BLaER1 treated with 17β-estradiol and CSF1 and Interleukin-3, amounts not matched to agents 10 nM and 100 nM (cell line): ENCODE data around the gene MYLK4.

Source experiments
- H3K27ac ChIP-seq, 11 experiments: shearing (Covaris generic); formaldehyde crosslinking; 2 replicates each; pipeline ENCODE4 v1.8.1; 2022
- H3K27me3 ChIP-seq, 11 experiments: shearing (Covaris generic); formaldehyde crosslinking; 2 replicates each; pipeline ENCODE4 v1.8.1; 2022
- H3K36me3 ChIP-seq, 11 experiments: shearing (Covaris generic); formaldehyde crosslinking; 2 replicates each; pipeline ENCODE4 v1.8.1; 2022
- H3K4me1 ChIP-seq, 10 experiments: shearing (Covaris generic); formaldehyde crosslinking; 2 replicates each; pipeline ENCODE4 v1.8.1; 2022
- H3K4me2 ChIP-seq, 11 experiments: shearing (Covaris generic); formaldehyde crosslinking; 2 replicates each; pipeline ENCODE4 v1.8.1; 2022
- H3K4me3 ChIP-seq, 10 experiments: shearing (Covaris generic); formaldehyde crosslinking; 2 replicates each; pipeline ENCODE4 v1.8.1; 2022
- H3K9ac ChIP-seq, 11 experiments: shearing (Covaris generic); formaldehyde crosslinking; 2 replicates each; pipeline ENCODE4 v1.8.1; 2022
- H3K9me3 ChIP-seq, 11 experiments: shearing (Covaris generic); formaldehyde crosslinking; replicated peaks in 1 of 11; 2 replicates each; pipeline ENCODE4 v1.8.1; 2022
- H4K20me1 ChIP-seq, 11 experiments: shearing (Covaris generic); formaldehyde crosslinking; 2 replicates each; pipeline ENCODE4 v1.8.1; 2022
- Cebpa-rat ChIP-seq, 11 experiments: shearing (Covaris generic); IDR thresholded peaks; 2 replicates each; pipeline ENCODE4 v1.8.1; 2022

MYLK4 gene

GRCh38 chr6:2755456-2755855 is 4.7 kb upstream of the MYLK4 start:
- H3K27ac ChIP-seq, result no peak overlapping the region
- no peak overlapping the region for H3K4me3 ChIP-seq
- H3K9ac ChIP-seq, result no peak overlapping the region
- no peaks in the 10 kb centered on the region; a peak in 1 of 22 replicates for H3K36me3 ChIP-seq
- H3K27me3 ChIP-seq, result no peaks in the 10 kb centered on the region
- H3K4me1 ChIP-seq, result peaks cover 8 to 23% (median 13%) of the 10 kb centered on the region in 10 experiments
- peaks cover 4 to 6% (median 4%) of the 10 kb centered on the region in 11 experiments; a peak in 17 of 22 replicates for H3K9me3 ChIP-seq
- no peaks in the 10 kb centered on the region for H4K20me1 ChIP-seq
- TF ChIP-seq Cebpa-rat (IDR thresholded peaks at IDR 0.05), result no peak
- H3K4me2 ChIP-seq, result no peak overlapping the region

DNA sequence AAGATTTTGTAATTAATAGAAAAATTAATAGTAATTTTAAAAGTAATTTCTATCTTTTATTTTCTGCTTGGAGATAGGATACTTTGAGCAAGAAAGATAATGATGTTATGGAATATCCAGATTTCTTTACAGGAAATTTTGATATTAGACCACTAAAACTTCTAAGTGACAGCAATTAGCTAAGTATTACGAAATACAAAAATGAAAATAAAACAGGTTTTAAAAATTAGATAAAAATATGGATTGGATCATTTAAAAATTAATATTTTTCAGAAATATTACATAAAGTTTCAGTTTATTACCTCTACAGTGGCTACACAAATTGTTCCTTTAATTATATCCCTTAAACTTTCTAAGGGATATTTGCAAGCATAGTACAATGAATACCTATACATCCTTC is 4.2 kb upstream of the MYLK4 start:
- no peaks in the 10 kb centered on the region for H3K36me3 ChIP-seq
- peaks cover 8 to 23% (median 13%) of the 10 kb centered on the region in 10 experiments for H3K4me1 ChIP-seq
- H3K9ac ChIP-seq, result no peak overlapping the region
- no peak for TF ChIP-seq Cebpa-rat (IDR thresholded peaks at IDR 0.05)
- no peaks in the 10 kb centered on the region for H3K27me3 ChIP-seq
- H3K4me2 ChIP-seq, result no peak overlapping the region
- no peaks in the 10 kb centered on the region for H4K20me1 ChIP-seq
- H3K4me3 ChIP-seq, result no peak overlapping the region
- H3K9me3 ChIP-seq, result 0 out of 22 replicates have a peak, but pooled peaks cover 0 to under 1% (median 0%) of the 10 kb centered on the region in 11 experiments
- H3K27ac ChIP-seq, result no peak overlapping the region

GRCh38 chr6:2754393-2754792 is 3.7 kb upstream of the MYLK4 start:
- Histone ChIP-seq H4K20me1 (no peaks in the 10 kb centered on the region), H3K4me1 (peaks cover 8 to 23% (median 13%) of the 10 kb centered on the region in 10 experiments), H3K4me2 (no peak overlapping the region), H3K9me3 (no peaks in the 10 kb centered on the region), H3K9ac (no peak overlapping the region), H3K27ac (no peak overlapping the region), H3K4me3 (no peak overlapping the region), H3K36me3 (no peaks in the 10 kb centered on the region), H3K27me3 (no peaks in the 10 kb centered on the region)
- no peak for TF ChIP-seq Cebpa-rat (IDR thresholded peaks at IDR 0.05)

- Histone ChIP-seq H3K27ac (no peak overlapping the region), H3K9me3 (no peaks in the 10 kb centered on the region), H3K4me2 (no peak overlapping the region), H3K36me3 (no peaks in the 10 kb centered on the region), H3K4me1 (peaks cover 8 to 23% (median 13%) of the 10 kb centered on the region in 10 experiments), H3K9ac (no peak overlapping the region), H3K27me3 (no peaks in the 10 kb centered on the region), H3K4me3 (no peak overlapping the region), H4K20me1 (no peaks in the 10 kb centered on the region)
- no peak for TF ChIP-seq Cebpa-rat (IDR thresholded peaks at IDR 0.05)
Observed at GRCh38 chr6:2753743-2754142, 3.0 kb upstream of the MYLK4 start.

DNA sequence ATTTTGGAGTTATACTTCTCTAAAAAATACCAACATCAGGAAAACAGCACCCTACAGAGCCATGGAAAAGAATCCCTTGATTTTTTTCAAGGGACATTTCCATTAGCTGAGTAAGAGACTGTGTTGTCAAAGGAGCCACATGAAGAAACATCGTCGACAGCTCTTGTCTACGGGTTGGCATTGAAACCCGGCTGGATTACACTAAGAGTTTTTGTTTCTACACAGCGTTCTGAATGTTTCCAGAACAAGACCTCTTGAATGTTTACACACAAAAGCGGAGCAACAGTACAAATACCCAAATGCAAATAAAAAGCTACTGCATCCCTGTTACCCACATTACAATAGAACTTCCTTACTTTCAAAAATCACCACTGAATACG is 2.4 kb upstream of the MYLK4 start:
- Histone ChIP-seq H3K27me3 (no peaks in the 10 kb centered on the region), H3K4me2 (no peak overlapping the region), H4K20me1 (no peaks in the 10 kb centered on the region), H3K4me1 (peaks cover 8 to 23% (median 13%) of the 10 kb centered on the region in 10 experiments), H3K36me3 (no peaks in the 10 kb centered on the region), H3K9me3 (no peaks in the 10 kb centered on the region), H3K27ac (no peak overlapping the region), H3K9ac (no peak overlapping the region), H3K4me3 (no peak overlapping the region)
- no peak for TF ChIP-seq Cebpa-rat (IDR thresholded peaks at IDR 0.05)

- H3K4me3 ChIP-seq, result no peak overlapping the region
- no peaks in the 10 kb centered on the region for H3K27me3 ChIP-seq
- TF ChIP-seq Cebpa-rat (IDR thresholded peaks at IDR 0.05), result no peak
- H3K36me3 ChIP-seq, result no peaks in the 10 kb centered on the region
- H3K27ac ChIP-seq, result no peak overlapping the region
- H3K9ac ChIP-seq, result no peak overlapping the region
- H3K4me1 ChIP-seq, result peaks cover 8 to 23% (median 13%) of the 10 kb centered on the region in 10 experiments
- H3K4me2 ChIP-seq, result peak overlapping the region; percentile 22 to 67 (median 53); a peak in 19 of 22 replicates
- H3K9me3 ChIP-seq, result no peaks in the 10 kb centered on the region
- no peaks in the 10 kb centered on the region for H4K20me1 ChIP-seq
Observed at GRCh38 chr6:2752477-2753109, 1.9 kb upstream of the MYLK4 start.

DNA sequence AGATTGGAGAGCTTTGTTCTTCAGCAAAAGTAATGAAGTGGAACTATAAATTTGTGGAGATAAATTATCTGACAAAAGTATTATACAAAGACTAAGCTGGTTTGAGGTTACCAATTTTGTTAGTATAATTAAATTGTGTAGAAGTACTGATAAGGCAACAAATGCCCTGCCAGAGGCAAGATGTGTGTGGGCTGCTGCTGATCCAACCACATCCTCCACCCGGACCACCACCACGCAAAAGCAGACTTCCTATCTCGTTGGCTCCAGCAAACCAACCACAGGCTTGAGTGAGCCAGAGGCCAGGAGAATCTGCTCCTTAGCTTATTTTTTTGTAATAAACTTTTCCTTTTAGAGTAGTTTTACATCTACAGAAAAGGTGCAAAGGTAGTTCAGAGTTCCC is 1.1 kb upstream of the MYLK4 start:
- Histone ChIP-seq H4K20me1 (no peaks in the 10 kb centered on the region), H3K4me3 (no peak overlapping the region), H3K9me3 (no peaks in the 10 kb centered on the region), H3K9ac (no peak overlapping the region), H3K27ac (no peak overlapping the region), H3K4me1 (peaks cover 8 to 20% (median 13%) of the 10 kb centered on the region in 10 experiments), H3K4me2 (peak overlapping the region; percentile 22 to 67 (median 53); a peak in 20 of 22 replicates), H3K36me3 (no peaks in the 10 kb centered on the region), H3K27me3 (no peaks in the 10 kb centered on the region)
- TF ChIP-seq Cebpa-rat (IDR thresholded peaks at IDR 0.05), result no peak

DNA sequence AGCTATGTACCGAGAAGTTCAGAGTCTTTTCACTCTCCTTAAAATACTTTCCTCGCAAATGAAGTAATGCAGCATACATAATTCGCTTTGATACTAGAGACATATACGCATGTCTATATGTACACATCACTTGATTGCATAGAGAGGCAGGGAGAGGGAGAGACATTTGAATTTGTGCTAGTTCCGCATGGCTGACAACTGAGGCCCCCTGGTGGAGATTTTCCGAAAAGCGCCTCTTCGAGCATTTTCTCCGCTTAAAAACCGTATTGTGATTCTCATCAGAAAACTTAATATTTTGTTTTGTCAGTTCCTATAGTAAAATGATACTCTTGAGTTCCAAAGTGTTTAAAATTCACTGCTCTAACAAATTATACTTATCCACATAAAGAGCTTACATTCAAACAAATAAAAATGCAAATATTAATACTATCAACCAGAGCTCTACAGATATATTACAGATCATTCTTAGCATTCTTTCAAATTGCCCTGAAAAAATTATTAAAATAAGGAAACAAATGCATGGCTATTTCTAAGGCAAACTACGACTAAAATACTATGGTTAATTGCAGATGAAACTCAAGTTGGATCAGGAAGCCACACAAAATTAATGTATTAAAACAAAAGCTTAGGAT is 637 bp downstream of the MYLK4 start:
- no peak overlapping the region for H3K9ac ChIP-seq
- peaks cover 8 to 13% (median 12%) of the 10 kb centered on the region in 10 experiments for H3K4me1 ChIP-seq
- no peaks in the 10 kb centered on the region for H3K27me3 ChIP-seq
- TF ChIP-seq Cebpa-rat (IDR thresholded peaks at IDR 0.05), result no peak
- no peaks in the 10 kb centered on the region for H4K20me1 ChIP-seq
- H3K9me3 ChIP-seq, result no peaks in the 10 kb centered on the region
- no peaks in the 10 kb centered on the region for H3K36me3 ChIP-seq
- no peak overlapping the region for H3K27ac ChIP-seq
- no peak overlapping the region for H3K4me3 ChIP-seq
- no peak overlapping the region for H3K4me2 ChIP-seq

DNA sequence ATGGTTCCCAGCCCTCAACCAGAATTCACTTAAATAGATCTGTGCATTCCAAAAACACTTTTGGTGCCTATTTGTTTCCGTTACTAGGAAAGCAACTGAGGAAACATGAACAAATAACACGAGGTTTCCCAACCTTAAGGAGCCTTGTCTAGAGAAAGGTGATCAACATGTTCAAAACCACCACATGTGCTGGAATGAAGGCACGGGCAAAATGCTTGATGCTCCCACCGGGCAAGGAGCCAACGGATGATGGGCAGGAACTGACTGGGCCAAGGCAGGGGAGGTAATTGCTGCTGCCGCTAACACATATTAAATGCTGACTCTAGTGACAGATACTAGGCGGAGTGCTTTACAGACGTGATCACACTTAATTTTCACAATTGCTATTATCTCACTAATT is 2.5 kb downstream of the MYLK4 start:
- TF ChIP-seq Cebpa-rat (IDR thresholded peaks at IDR 0.05), result no peak
- Histone ChIP-seq H3K4me2 (no peak overlapping the region), H3K9me3 (no peaks in the 10 kb centered on the region), H3K36me3 (no peaks in the 10 kb centered on the region), H3K27ac (no peak overlapping the region), H4K20me1 (no peaks in the 10 kb centered on the region), H3K9ac (no peak overlapping the region), H3K4me1 (peaks cover 9 to 26% (median 21%) of the 10 kb centered on the region in 10 experiments), H3K27me3 (no peaks in the 10 kb centered on the region), H3K4me3 (no peak overlapping the region)

DNA sequence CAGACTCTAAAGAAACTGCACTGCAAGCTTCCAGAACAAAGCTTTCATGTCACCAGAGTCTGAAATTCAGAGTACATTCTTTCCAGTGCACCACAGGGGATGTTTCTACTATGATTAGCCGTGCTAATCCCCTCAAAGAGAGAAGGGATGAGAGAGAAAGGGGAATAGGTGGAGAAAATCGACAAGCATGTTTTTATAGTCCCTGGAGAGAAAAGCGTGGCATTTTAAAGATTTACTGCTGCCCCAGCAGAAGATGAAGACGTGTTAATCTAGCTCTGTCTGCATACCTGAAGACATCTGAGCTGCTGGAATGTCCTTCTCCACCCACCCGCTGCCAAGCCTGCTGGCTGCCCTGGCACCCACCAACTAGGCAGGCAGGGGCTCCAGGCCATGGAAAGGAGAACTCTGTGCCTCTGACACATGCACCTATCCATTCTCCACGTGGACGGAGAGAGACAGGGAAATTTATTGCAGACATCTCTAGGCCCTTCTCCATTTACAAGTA is 4.1 kb downstream of the MYLK4 start:
- Histone ChIP-seq H3K4me1 (peaks cover 0 to 17% (median 12%) of the 10 kb centered on the region in 10 experiments; a peak in 17 of 20 replicates), H3K4me3 (no peak overlapping the region), H3K36me3 (no peaks in the 10 kb centered on the region), H3K4me2 (no peak overlapping the region), H3K27me3 (no peaks in the 10 kb centered on the region), H3K9me3 (no peaks in the 10 kb centered on the region), H3K27ac (no peak overlapping the region), H3K9ac (no peak overlapping the region), H4K20me1 (no peaks in the 10 kb centered on the region)
- TF ChIP-seq Cebpa-rat (IDR thresholded peaks at IDR 0.05), result no peak
